HepG2 (cell line): ENCODE measurements around the gene PIM3. TPM values are rescaled to one million over a fixed set of nuclear protein-coding genes. Genes with fewer than 3 reads are reported as not detected.

Experiments
- ARNTL ChIP-seq: sonication (generic); formaldehyde crosslinking; IDR thresholded peaks from 2 replicates; pipeline ENCODE4 v1.4.0; 2020; ENCODE audit warnings: mild to moderate bottlenecking, missing genetic modification reagents
- ATF4 ChIP-seq, 2 experiments: fragments of 450-650 bp in 1 of 2; sonication (generic) in 1 of 2; formaldehyde crosslinking; IDR thresholded peaks; 2 replicates each; pipeline versions ENCODE4 v1.5.0 to v1.8.0; 2020 to 2022; ENCODE audit warnings: mild to moderate bottlenecking in 1 of 2, missing genetic modification reagents in 1 of 2
- GATAD1 ChIP-seq: IDR thresholded peaks from 2 replicates; pipeline ENCODE4 v1.6.1; 2016; ENCODE audit warnings: missing genetic modification reagents, missing compliant biosample characterization
- HDAC1 ChIP-seq: sonication (generic); formaldehyde crosslinking; IDR thresholded peaks from 2 replicates; pipeline ENCODE4 v1.5.1; 2020; ENCODE audit warnings: mild to moderate bottlenecking, missing genetic modification reagents
- MYPOP ChIP-seq: sonication (generic); formaldehyde crosslinking; IDR thresholded peaks from 2 replicates; pipeline ENCODE4 v1.8.1; 2023; ENCODE audit warnings: mild to moderate bottlenecking, moderate library complexity, missing genetic modification reagents
- NFE2 ChIP-seq: sonication (generic); formaldehyde crosslinking; IDR thresholded peaks from 2 replicates; pipeline ENCODE4 v1.4.0; 2020; ENCODE audit warnings: missing genetic modification reagents
- PAXIP1 ChIP-seq: sonication (generic); formaldehyde crosslinking; conservative IDR thresholded peaks from 2 replicates; pipeline ENCODE4 v1.4.0; 2020; ENCODE audit warnings: mild to moderate bottlenecking, missing genetic modification reagents, moderate library complexity
- PLRG1 ChIP-seq: fragments of 450-650 bp; conservative IDR thresholded peaks from 2 replicates; pipeline ENCODE4 v1.6.1; 2016
- PLSCR1 ChIP-seq: sonication (generic); formaldehyde crosslinking; IDR thresholded peaks from 2 replicates; pipeline ENCODE4 v1.5.0; 2020; ENCODE audit warnings: missing genetic modification reagents, mild to moderate bottlenecking, borderline replicate concordance
- RCOR2 ChIP-seq: IDR thresholded peaks from 2 replicates; pipeline ENCODE4 v1.6.1; 2016; ENCODE audit warnings: missing biosample characterization, missing genetic modification reagents
- TFDP1 ChIP-seq: IDR thresholded peaks from 2 replicates; pipeline ENCODE4 v1.6.1; 2016; ENCODE audit warnings: missing compliant biosample characterization, missing genetic modification reagents, borderline replicate concordance
- ZKSCAN1 ChIP-seq: fragments of 150-350 bp; IDR thresholded peaks from 2 replicates; pipeline ENCODE4 v1.6.1; 2014; ENCODE audit warnings: low read length
- ZNF512 ChIP-seq: sonication (generic); formaldehyde crosslinking; IDR thresholded peaks from 2 replicates; pipeline ENCODE4 v1.4.0; 2020; ENCODE audit warnings: mild to moderate bottlenecking, missing genetic modification reagents
- ZNF512B ChIP-seq: sonication (generic); formaldehyde crosslinking; IDR thresholded peaks from 2 replicates; pipeline ENCODE4 v1.5.1; 2020; ENCODE audit warnings: missing genetic modification reagents, mild to moderate bottlenecking, borderline replicate concordance
- ZNF747 ChIP-seq: sonication (generic); formaldehyde crosslinking; IDR thresholded peaks from 2 replicates; pipeline ENCODE4 v1.8.1; 2023; ENCODE audit warnings: missing genetic modification reagents, mild to moderate bottlenecking, borderline replicate concordance
- polyA plus RNA-seq, 8 experiments: library from polyadenylated mRNA; depleted of rRNA in 3 of 8; stranded (reverse) in 7 of 8; unstranded in 1 of 8; fragments of >200 nt; fragmentation: Illumina TruSeq in 4 of 8; extraction: Trizol in 4 of 8; gene quantifications; 2 replicates each; pipeline versions ENCODE4 v1.2.1 to v1.2.3, GENCODE V29; 2011 to 2016; ENCODE audit warnings: low read depth in 4 of 8, missing spikeins in 1 of 8, mixed read lengths in 1 of 8; ENCODE audit not compliant: insufficient read depth in 1 of 8
- total RNA-seq, 5 experiments: library from RNA; depleted of rRNA; stranded (reverse); fragments of >200 nt; fragmentation: Illumina TruSeq; extraction: Trizol; gene quantifications; 2 replicates each; pipeline ENCODE4 v1.2.3, GENCODE V29; 2016; ENCODE audit warnings: low read depth in 1 of 5

Gene PIM3
- total and polyA plus RNA-seq, 2 of the 13 experiments (the other 11 are each of a cell fraction or from before 2014, with no cell fraction given), result 21.6 to 31.2 TPM

- peak; percentile 56; the same call in 1 of the 2 replicates for TF ChIP-seq PAXIP1 (CRISPR knock-in tag)
- peak; percentile 55; the same call in 1 of the 2 replicates for TF ChIP-seq ARNTL (CRISPR knock-in tag)
- TF ChIP-seq TFDP1 (CRISPR knock-in tag), result 0 out of 2 replicates have a peak, but pooled peaks have one; percentile 6
- TF ChIP-seq ZNF512B, result no peak
- TF ChIP-seq HDAC1 (CRISPR knock-in tag), result peak; percentile 77
- no peak for TF ChIP-seq ZNF512 (CRISPR knock-in tag)
- TF ChIP-seq NFE2 (CRISPR knock-in tag), result no peak
- no peak for TF ChIP-seq PLSCR1 (CRISPR knock-in tag)
- TF ChIP-seq ZNF747 (CRISPR knock-in tag), result no peak
- TF ChIP-seq GATAD1 (CRISPR knock-in tag), result no peak
- TF ChIP-seq PLRG1, result no peak
- no peak for TF ChIP-seq RCOR2 (CRISPR knock-in tag)
- TF ChIP-seq ATF4 (CRISPR knock-in tag; IDR thresholded peaks at IDR 0.05), result peak in 1 of 2 experiments; percentile 78; a peak in 1 of 4 replicates
- TF ChIP-seq ZKSCAN1, result no peak
- 0 out of 2 replicates have a peak, but pooled peaks have one; percentile 12 for TF ChIP-seq MYPOP (CRISPR knock-in tag)
These were observed 6.5 kb downstream of the PIM3 start (continued) for GRCh38 chr22:49966774-49967705.
